ENCODE results near the gene RRP12.

- no peak for TF ChIP-seq POLR2A (IDR thresholded peaks at IDR 0.05; ENCODE audit: low read depth, low read length)
- no peak for TF ChIP-seq POLR2AphosphoS5 (IDR thresholded peaks at IDR 0.05; ENCODE audit: low read depth, low read length)
Measured at GRCh38 chr10:97363071-97363470, 38.1 kb downstream of the RRP12 start.

Measured in GM12891 (cell line).